ENCODE results near the gene SPAG16. TPM values are rescaled to one million over a fixed set of nuclear protein-coding genes. Genes with fewer than 3 reads are reported as not detected.

SPAG16 gene
- total and polyA plus RNA-seq, 12 donors = 8.4 to 28.3 (median 19.1) TPM

DNA sequence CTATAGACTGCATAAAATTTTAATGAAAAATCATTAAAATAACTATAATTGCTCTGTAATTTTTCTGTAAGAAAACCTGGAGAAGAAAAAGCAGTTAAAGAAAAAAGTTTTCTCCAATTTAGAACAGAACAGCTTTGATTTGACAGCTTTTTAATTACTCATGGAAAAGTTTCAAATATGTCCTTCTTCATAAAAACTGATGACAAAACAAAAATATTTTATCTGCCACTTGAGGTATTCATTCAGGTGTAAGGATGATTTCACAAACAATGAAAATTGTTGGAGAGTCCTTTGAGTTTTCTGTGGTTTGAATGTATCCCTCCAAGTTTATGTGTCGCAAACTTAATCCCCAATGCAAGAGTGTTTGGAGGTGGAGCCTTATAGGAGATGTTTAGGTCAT lies 824.3 kb downstream of the SPAG16 start:
- Histone ChIP-seq H3K36me3 (no peaks in the 10 kb centered on the region), H3K27me3 (no peaks in the 10 kb centered on the region), H3K4me3 (no peak overlapping the region), H3K27ac (no peak overlapping the region), H3K4me1 (no peaks in the 10 kb centered on the region), H3K9me3 (peaks cover 0 to 21% (median 0%) of the 10 kb centered on the region in 11 donors)
- DNase-seq (no peak), ATAC-seq (no peak)
- no peak for TF ChIP-seq CTCF (IDR thresholded peaks at IDR 0.05)
- intact Hi-C loops (cut with DNase I) = no loop called here
- 92 to 93% methylated on average over 1 of the region's 1 CpG for WGBS, 2 donors

DNA sequence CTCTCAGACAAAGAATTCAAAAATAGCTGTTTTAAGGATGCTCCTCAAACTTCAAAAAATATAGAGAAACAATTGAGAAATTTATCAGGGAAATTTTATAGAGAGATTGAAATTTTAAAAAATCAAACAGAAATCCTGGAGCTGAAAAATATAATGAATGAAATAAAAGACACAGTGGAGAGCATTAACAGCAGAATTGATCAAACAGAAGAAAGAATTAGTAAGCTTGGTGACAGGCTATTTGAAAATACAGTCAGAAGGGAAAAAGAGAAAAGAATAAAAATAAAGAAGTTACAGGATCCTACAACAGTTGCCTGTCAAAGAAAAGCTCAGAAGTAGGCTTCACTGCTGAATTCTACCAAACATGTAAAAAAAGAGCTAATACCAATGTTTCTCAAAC lies 832.8 kb downstream of the SPAG16 start:
- TF ChIP-seq CTCF (IDR thresholded peaks at IDR 0.05) = no peak
- H3K27ac ChIP-seq = no peak overlapping the region
- ATAC-seq = no peak
- no peaks in the 10 kb centered on the region for H3K4me1 ChIP-seq
- intact Hi-C loops (cut with DNase I) = no loop called here
- DNase-seq = no peak
- no peaks in the 10 kb centered on the region for H3K27me3 ChIP-seq
- no peak overlapping the region for H3K4me3 ChIP-seq
- H3K9me3 ChIP-seq = peaks cover 0 to 38% (median 19%) of the 10 kb centered on the region in 11 donors
- no peaks in the 10 kb centered on the region for H3K36me3 ChIP-seq

DNA sequence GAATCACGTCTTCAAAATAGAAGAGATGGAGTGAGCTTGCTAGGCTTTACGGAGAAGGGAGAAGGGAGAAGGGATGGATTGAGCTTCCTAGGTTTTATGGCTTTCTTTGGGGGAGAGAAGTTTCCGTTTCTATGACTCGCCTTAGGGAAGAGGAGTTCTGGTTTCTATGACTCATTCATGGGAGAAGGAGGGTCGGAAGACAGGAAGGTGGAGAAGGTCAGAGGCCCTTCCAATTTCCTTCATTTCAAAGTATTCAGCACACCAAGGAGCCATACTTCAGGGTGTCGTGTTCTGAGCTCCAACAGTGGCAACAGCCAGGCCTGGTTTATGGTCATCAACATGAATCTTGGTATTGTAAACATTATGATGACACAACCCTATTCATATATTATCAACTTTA lies 841.9 kb downstream of the SPAG16 start:
- intact Hi-C loops (cut with DNase I) = no loop called here
- 75 to 77% methylated on average over 6 of the region's 6 CpGs for WGBS, 2 donors
- no peak for TF ChIP-seq CTCF (IDR thresholded peaks at IDR 0.05)
- Histone ChIP-seq H3K36me3 (no peaks in the 10 kb centered on the region), H3K27me3 (no peaks in the 10 kb centered on the region), H3K9me3 (peaks cover 0 to 2% (median 0%) of the 10 kb centered on the region in 11 donors), H3K4me3 (no peak overlapping the region), H3K27ac (no peak overlapping the region), H3K4me1 (no peaks in the 10 kb centered on the region)
- DNase-seq = no peak
- no peak for ATAC-seq

DNA sequence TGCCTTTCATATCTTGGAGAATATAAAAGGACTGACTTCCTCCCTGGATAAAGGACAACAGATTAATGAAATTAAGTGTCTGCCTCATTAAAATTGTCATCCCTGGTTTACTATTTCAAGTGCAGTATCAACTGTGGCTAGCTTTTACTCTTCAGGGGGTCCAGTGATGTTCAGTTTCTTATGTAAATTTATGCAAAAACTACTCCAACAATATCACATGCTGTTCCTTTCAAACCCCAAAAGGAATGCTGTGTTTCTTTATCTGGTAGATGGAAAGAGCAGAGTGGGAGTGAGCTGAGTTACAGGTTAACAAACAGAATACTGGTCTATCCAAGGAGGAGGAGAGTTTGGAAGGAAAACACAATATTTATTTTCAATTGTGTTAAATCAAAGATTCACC lies 842.9 kb downstream of the SPAG16 start:
- DNase-seq (no peak), ATAC-seq (no peak)
- Histone ChIP-seq H3K9me3 (peaks cover 0 to 2% (median 0%) of the 10 kb centered on the region in 11 donors), H3K36me3 (no peaks in the 10 kb centered on the region), H3K4me3 (no peak overlapping the region), H3K4me1 (no peaks in the 10 kb centered on the region), H3K27ac (no peak overlapping the region), H3K27me3 (no peaks in the 10 kb centered on the region)
- TF ChIP-seq CTCF (IDR thresholded peaks at IDR 0.05) = no peak
- intact Hi-C loops (cut with DNase I) = no loop called here

GRCh38 chr2:214127571-214127970 lies 843.3 kb downstream of the SPAG16 start:
- no peak overlapping the region for H3K27ac ChIP-seq
- H3K9me3 ChIP-seq = peaks cover 0 to 2% (median 0%) of the 10 kb centered on the region in 11 donors
- H3K27me3 ChIP-seq = no peaks in the 10 kb centered on the region
- TF ChIP-seq CTCF (IDR thresholded peaks at IDR 0.05) = no peak
- H3K36me3 ChIP-seq = no peaks in the 10 kb centered on the region
- H3K4me1 ChIP-seq = no peaks in the 10 kb centered on the region
- no peak overlapping the region for H3K4me3 ChIP-seq
- peak in 1 of 8 donors; percentile 35 for ATAC-seq
- 56 to 67% methylated on average over 1 of the region's 1 CpG for WGBS, 2 donors
- no peak for DNase-seq
- intact Hi-C loops (cut with DNase I) = no loop called here

Data from heart right ventricle (tissue), 16 donors.